Stimulated activated CD8-positive, alpha-beta memory T cell treated with anti-CD3 and anti-CD28 coated beads, Interleukin-12 subunit alpha, Interleukin-12 subunit beta, amount 100 ng/mL, for 24 hours (primary cell): Measurements from ENCODE around the gene VDAC2.
"Not testable (repeated sequence)": the region's sequence is repeated elsewhere in the genome, so short reads cannot be mapped to it uniquely, and the experiment has no call there.

Experiments used
- DNase-seq: peaks from one replicate; pipeline ENCODE4 v3.0.0-alpha.2; 2020; ENCODE audit errors: extremely low read depth

The VDAC2 gene

DNA sequence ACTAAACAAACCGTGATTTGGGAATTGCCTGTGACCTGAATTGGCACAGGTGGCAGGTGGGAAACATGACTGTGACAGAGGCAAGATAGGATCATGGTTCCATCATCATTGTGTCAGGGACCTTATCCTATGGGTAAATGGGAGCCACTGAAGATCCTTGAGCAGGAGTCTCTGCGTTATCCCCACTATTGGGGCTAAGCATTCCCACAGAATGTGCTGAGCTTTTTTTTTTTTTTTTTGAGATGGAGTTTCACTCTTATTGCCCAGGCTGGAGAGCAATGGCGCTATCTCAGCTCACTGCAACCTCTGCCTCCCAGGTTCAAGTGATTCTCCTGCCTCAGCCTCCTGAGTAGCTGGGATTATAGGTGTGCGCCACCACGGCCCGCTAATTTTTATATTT is 10.6 kb upstream of the VDAC2 start:
- DNase-seq = not testable (repeated sequence)

DNA sequence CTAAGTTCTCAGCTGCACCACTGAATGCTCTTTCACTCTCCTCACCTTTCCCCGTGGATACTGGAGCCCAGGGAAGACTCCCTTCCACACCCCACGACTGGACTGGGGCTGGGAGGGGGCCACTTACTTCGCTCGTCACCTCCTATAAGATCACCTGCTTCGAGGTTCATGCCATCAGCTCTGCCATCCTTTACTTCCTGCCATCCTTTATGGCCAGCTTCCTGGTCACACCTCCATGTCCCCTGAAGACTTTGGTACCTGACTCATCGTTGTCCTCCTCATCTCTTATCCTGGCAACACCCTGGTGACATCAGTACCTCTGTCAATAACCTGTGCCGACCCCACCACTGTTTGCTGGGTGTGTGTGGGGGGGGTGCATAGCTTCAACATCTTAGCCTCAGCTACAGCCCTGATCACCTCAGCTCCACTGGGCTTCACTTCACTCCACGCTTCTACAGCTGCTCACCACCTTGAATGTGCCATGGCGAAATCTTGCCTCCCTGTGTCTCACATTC is 8.7 kb upstream of the VDAC2 start:
- no peak for DNase-seq

DNA sequence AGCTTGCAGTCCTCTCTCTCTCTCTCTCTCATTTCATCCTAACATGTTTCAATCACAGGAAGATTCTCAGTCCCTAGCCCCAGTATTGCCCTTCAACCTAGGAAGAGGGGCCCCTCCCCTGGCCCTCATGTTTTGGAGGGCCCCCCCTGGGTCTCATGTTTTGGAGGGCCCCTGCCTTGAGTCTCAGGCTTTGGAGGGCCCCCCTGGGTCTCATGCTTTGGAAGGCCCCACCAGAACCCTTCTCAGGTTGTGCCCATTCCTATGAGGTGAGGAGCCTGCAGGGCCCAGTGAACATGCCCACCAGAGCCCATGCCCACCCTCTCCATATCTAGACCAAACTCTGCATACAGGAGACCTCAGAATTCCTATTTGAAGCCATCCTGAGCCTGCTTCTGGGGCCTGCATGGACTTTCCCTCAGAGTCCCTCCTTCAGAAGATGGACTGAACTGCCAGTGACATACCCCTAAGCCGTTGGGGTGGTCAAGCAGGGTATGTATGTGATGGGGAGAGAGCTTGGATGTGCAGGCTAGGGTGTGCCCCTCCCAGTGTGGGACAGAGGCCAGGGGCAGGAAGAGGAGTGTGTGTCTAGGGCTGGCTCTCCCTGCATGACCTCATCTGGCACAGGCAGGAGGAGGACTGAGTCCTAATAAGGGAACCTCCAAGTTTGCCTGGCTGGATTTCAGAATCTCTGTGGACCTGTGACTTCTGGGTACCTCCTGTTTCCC is 8.1 kb upstream of the VDAC2 start:
- DNase-seq = no peak

DNA sequence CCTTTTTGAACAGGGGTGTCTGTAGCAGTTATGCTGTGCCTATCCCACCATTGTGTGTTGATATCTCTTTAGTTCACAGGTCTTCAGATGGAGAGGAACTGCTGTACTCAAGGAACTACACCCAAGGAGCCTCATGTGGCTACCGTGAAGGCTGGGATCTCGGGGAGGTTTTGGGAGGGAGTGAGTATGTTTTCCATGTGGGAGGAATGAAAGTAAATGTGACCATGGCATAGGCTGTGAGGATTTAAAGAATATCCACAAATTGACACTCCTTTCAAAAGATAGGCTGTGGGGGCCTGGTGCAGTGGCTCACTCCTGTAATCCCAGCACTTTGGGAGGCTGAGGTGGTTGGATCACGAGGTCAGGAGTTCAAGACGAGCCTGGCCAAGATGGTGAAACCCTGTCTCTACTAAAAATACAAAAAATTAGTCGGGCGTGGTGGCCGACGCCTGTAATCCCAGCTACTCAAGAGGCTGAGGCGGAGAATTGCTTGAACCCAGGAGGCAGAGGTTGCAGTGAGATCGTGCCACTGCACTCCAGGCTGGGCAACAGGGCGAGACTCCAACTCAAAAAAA is 7.5 kb upstream of the VDAC2 start:
- not testable (repeated sequence) for DNase-seq

DNA sequence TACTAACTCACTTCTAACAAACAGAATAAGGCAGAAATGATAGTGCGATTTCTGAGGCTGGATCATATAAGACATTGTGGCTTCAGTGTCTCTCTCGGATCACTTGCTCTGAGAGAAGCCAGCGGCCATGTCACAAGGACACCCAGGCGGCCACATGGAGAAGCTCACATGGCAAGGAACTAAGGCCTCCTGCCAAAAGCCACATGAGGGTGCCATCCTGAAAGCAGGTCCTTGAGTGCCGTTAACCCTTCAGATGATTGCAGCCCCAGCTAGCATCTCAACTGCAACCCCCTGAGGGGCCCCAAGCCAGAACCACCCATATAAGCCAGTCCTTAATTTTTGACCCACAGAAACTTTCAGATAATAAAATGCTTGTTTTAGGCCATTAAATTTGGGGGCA is 6.9 kb upstream of the VDAC2 start:
- DNase-seq = no peak

DNA sequence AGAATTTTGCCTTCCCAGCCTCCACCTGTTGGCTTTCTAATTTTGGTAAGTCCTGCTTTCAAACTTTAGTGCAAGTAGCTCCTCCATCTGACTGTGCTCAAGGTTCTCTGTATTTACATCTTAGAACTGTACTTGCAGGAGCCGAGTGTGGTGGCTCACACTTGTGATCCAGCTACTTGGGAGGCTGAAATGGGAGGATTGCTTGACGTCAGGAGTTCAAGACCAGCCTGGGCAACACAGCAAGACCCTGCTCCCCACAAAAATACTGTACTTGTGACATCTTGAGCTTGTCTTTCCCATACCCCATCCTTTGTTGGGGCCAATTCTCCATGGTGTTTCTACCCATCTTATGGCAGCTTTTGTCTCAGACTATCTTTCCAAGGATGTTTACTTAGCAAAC is 4.7 kb upstream of the VDAC2 start:
- DNase-seq = no peak

DNA sequence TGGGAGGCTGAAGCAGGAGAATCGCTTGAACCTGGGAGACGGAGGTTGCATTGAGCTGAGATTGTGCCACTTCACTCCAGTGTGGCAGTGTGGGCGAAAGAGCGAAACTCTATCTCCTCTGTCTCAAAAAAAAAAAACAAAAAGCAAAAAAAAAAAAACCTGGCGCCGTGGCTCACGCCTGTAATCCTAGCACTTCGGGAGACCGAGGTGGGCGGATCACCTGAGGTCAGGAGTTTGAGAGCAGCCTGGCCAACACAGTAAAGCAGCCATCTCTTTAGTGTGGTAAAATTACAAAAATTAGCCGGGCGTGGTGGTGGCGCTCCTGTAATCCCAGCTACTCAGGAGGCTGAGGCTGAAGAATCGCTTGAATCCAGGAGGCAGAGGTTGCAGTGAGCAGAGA is 4.0 kb upstream of the VDAC2 start:
- DNase-seq = not testable (repeated sequence)

DNA sequence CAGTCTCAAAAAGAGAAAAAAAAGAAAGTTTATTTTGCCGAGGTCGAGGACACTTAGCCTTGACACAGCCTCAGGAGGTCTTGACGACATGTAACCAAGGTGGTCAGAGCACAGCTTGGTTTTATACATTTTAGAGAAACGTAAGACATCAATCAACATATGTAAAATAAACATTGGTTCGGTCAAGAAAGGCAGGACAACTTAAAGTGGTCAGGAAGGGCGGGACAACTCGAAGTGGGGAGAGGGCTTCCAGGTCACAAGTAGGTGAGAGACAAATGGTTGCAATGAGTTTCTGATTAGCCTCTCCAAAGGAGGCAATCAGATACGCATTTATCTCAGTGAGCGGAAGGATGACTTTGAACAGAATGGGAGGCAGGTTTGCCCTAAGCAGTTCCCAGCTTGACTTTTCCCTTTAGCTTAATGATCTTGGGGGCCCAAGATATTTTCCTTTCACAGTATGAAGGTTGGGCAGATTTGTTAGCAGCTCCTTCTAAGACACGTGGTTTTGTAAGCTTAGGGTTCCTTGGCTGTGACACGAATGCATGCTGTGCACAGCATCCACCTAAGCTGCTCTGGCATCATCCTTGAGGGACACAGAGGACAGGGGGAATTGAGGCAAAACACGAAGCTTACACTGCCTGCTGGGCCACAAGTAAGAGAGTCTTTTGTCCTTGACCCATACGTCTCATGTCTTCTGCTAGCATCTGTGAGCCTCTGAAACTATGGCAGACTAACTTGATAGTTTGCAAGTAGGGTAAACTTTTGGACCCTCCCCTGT is 3.3 kb upstream of the VDAC2 start:
- no peak for DNase-seq

DNA sequence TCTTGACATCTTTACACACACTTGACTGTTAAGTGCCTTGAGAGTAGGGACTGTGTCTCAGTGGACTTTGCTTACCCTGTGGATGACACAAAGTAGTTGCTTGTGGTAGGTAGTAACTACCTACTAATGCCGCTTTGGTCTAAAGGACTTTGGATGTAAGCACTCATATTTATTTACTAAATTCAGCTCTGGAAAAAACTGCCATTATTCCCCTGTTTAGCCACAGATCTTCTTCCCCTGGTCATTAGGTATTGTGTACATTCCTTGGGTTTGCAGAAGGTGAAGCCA is 2.8 kb upstream of the VDAC2 start:
- no peak for DNase-seq

DNA sequence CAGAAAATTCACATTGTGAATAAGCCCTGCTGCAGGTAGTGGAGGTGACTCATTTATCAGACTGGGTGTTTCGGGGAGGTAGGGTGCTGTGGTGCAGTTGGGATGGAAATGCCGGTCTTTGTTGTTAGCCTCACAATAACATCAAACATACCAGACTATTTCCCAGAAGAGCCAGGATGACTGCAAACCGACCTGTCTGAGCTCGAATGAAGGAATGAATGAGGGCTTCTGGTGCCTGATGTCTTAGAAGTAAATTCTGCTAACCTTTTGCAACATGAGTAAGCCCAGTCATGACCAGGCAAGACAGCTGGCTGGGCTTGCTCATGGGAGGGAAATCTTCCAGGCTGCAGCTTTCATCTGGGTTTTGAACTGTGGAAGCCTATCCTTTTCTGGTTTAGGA is 2.4 kb upstream of the VDAC2 start:
- DNase-seq = no peak

DNA sequence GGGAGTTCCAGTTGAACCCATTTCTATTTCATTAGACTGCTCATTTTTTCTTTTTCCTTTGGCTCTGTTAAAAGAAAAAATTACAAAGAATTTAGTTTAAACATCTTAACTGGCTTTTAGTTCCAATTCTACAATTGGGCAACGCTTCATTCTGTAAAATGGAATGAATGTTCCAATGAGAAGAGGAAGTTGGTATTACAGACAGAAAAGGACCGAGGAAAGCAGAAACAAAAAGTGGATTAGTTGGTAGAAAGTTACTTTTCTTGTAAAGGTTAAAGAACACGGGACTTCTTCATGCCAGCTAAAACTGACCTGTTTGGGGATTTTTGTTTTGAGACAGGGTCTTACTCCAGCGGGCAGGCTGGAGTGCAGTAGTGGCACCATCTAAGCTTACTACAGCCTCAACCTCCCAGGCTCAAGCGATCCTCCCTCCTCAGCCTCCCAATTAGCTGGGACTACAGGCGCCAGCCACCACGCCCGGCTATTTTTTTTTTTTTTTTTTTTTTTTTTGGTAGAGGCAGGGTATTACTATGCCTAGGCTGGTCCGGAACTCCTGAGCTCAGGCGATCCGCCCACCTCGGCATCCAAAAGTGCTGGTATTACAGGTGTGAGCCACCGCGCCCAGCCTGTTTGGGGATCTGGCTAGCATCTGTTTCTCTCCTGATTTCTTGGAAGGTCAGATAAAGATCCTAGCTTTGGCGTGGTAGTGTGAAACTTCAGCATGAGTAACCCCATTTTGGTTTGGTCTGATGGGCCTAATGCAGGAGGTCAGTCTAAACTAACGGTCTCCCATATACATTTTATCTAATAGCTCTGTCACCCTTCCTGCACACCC is 1.3 kb upstream of the VDAC2 start:
- no peak for DNase-seq

DNA sequence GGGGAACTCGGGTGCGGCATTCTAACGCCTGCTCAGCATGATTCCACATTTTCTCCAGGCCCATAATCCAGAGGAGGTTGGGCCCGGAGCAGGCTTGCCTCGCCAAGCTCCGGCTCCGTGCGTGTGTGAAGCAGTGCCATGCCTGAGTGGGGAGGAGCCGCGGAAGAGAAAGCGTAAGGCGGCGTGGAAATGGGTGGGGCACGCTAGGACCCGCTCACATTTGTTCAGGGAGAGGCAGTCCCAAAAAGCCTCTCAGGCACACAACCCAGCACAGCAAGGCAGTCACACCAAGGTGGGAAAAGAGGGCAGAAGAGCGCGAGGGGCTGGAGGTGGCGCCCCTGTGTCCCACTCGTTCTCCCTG is 695 bp upstream of the VDAC2 start:
- DNase-seq = no peak

DNA sequence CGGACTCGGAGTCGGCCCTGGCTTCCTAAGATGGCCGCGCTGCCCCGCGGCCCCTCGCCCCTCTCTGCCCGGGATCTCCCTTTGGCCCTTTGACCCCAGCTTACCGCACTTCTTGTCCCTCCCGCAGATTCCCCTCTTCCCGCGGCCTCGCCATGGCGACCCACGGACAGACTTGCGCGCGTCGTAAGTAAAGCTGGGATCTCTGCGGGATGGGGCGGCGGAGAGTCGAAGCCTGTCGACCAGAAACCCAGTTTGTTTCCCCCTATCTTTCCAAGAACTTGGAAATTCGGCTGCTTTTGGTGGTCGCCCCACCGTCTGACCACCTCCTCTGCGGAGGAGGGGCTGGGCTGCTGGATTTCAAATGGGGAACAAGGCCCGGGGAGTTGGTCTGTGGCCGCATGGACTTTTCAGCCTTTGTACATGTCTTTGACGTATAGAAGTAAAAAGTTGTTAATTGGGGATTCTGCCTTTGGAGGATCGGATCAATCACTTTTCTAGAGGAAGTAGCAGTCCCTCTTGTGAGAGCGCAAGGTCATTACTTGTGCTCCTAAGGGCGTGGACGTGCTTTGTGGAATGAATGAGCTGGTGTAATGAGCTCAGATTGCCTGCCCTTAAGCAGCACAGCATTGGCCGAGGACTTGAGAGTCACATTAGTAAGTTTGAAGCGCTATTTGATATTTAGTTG is 553 bp downstream of the VDAC2 start:
- DNase-seq = no peak

DNA sequence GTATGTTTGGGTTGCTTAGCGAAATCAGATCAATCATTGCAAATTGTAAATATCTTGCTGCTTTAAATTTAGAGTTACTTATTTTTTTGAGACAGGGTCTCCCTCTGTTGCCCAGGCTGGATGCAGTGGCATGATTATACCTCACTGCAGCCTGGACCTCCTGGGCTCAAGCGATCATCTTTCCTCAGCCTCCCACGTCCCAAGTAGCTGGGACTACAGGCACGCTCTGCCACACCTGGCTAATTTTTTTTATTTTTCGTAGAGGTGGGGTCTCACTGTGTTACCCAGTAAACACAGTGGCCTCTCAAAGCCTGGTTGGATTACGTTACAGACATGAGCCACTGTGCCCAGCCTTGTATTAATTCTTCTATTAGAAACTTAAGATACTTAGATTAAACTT is 1.7 kb downstream of the VDAC2 start:
- DNase-seq = no peak

DNA sequence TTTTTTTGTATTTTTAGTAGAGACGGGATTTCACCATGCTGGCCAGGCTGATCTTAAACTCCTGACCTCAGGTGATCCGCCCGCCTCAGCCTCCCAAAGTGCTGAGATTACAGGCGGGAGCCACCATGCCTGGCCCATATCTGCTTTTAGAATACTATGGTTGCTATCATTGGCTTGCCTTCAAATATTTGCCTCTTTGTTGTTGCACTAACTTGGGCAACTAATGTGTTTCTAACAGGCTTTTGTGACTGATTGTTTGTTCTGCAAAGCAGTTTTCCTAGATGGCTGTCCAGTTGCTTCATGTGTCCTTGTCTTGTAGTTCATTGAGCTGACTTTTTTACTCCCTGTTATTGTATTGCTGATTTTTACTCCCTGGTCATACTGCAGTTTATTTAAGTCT is 9.7 kb downstream of the VDAC2 start:
- DNase-seq = no peak

DNA sequence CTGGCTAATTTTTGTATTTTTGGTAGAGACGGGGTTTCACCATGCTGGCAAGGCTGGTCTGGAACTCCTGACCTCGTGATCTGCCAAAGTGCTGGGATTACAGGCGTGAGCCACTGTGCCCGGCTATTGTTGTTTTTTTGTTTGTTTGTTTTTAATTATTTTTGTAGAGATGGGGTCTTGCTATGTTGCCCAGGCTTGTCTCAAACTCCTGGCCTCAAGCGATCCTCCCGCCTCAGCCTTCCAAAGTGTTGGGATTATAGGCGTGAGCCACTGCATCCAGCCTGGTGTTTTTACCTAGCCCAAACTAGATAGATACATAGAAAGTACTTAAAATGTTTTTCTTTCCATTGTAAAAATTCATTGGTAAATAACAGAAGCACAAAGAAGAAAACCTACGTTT is 10.9 kb downstream of the VDAC2 start:
- not testable (repeated sequence) for DNase-seq

DNA sequence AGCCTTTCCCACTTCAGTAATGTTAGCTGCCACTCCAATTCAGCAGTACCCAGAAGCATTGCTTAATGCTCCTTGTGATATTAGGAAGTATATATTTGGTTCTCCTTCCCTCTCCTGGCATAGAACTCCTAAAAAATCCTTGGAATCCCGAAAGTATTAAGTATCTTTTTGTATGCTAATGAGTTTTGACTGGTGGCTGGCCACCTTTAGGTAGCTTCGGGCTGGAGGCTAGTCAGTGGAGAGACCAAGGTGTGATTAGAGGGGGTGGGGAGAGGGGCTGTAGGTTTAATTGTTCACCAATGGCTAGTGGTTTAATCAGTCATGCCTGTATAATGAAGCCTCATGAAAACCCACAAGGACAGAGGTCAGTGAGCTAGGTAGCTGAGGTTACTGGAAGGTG is 12.9 kb downstream of the VDAC2 start:
- DNase-seq = no peak

DNA sequence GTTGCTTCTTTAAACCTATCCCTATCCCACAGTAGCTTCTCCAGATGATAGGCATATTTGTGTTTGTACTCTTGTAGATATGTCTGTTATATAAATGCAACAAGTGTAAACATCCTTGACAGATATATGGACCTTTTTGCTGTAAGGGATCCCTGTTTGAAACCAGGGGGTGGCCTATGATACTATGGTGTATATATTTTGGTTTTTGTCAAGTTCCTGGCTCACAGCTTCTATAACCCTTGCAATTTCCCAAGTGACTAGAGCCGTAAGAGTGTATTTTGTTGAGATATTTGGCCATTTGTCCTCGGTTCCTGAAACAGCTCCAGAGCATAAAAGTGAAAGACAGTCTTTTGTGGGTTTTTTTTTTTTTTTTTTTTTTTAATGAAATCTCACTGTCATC is 15.5 kb downstream of the VDAC2 start:
- no peak for DNase-seq

DNA sequence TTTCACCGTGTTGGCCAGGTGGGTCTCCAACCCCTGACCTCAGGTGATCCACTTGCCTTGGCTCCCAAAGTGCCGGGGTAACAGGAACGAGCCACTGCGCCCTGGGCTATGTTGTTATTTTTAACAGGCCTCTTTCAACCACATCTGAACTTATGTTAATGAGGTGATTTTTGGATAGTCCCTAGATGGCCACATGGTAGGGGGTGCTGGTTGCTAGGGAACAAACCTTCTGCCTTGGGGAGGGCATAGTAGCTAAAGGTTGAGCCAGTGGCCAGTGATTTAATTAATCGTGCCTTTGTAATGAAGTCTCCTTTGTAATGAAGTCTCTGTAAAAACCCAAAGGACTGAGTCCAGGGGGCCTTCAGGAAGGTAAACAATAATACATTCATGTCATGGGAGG is 16.1 kb downstream of the VDAC2 start:
- DNase-seq = no peak

DNA sequence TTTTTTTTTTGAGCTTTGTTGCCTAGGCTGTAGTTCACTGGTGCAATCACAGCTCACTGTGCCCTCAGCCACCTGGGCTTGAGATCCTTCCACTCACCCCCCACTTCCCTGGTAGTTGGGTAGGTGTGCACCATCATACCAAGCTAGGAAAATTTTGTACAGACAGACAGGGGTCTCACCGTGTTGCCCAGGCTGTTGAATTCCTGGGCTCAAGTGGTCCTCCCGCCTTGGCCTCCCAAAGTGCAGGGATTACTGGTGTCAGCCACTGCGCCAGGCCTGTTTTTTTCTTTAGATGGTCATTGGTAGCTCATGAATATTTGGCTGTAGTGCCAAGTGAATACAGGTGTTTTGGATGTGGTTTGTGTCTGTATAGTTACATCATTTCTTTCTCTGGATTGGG is 17.7 kb downstream of the VDAC2 start:
- DNase-seq = no peak

DNA sequence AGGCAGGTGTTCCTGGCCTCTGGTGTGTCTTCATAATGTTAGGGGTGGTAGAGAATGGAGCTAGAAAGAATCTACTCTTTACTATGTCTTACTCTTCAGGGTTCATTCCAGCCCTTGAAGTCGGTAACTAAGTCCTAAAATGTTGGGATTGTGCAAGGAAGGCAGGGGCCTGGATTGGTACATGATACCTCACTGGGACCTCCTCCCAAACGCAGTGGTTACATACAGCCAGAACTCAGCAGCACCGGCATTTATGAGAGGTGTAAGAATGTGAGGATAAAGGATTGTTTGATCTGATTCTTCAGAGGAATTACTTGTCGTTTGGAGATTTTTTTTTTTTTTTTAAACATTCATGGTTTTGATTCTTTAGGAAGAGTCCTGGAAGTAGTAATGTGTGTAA is 18.2 kb downstream of the VDAC2 start:
- DNase-seq = no peak

DNA sequence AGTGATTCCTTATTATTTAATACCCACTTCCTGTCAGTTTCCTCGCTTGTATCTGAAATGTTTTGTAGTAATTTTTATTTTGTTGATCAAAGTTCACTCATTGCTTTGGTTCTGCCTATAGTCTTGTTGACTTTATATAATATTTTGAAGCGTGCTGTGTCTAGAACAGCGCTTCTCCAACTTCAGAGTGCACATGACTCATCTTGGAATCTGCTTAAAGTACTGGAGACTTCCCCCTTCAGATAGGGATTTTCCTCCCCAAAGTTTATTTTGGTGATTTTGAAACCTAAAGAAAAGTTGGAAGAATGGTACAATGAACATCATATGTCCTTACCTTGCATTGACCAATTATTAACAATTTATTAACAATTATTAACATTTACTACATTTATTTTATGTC is 19.4 kb downstream of the VDAC2 start:
- no peak for DNase-seq
